HG03139 (cell line): ENCODE results near the gene UBAC2.

Experiments
- ATAC-seq: cut with Tn5 transposase; IDR thresholded peaks from one replicate; pipeline ENCODE4 v1.9.1; 2021; ENCODE audit not compliant: unreplicated experiment

UBAC2 gene

GRCh38 chr13:99200432-99201167 lies at the start of gene UBAC2:
TSS of gene UBAC2 (plus strand) at chr13:99200854. CDS start at chr13:99200909, 55 bp downstream.
- ATAC-seq: peak; percentile 66

GRCh38 chr13:99151516-99151915 lies 49.1 kb upstream of the UBAC2 start:
- peak; percentile 92 for ATAC-seq

- ATAC-seq: no peak
Observed at GRCh38 chr13:99153219-99153618, 47.4 kb upstream of the UBAC2 start.

- ATAC-seq: no peak
Observed at GRCh38 chr13:99154064-99154463, 46.6 kb upstream of the UBAC2 start.

- no peak for ATAC-seq
Observed at GRCh38 chr13:99155821-99156220, 44.8 kb upstream of the UBAC2 start.

GRCh38 chr13:99157046-99157445 lies 43.6 kb upstream of the UBAC2 start:
- no peak for ATAC-seq

- ATAC-seq: no peak
Observed at GRCh38 chr13:99158846-99159245, 41.8 kb upstream of the UBAC2 start.

- ATAC-seq: no peak
Observed at GRCh38 chr13:99159331-99160061, 41.2 kb upstream of the UBAC2 start.

- no peak for ATAC-seq
Observed at GRCh38 chr13:99160415-99160814, 40.2 kb upstream of the UBAC2 start.

GRCh38 chr13:99161512-99161911 lies 39.1 kb upstream of the UBAC2 start:
- ATAC-seq: no peak

- no peak for ATAC-seq
Observed at GRCh38 chr13:99162567-99163361, 37.9 kb upstream of the UBAC2 start.

- ATAC-seq: no peak
Observed at GRCh38 chr13:99164226-99164625, 36.4 kb upstream of the UBAC2 start.

- ATAC-seq: no peak
Observed at GRCh38 chr13:99165753-99166587, 34.7 kb upstream of the UBAC2 start.

GRCh38 chr13:99172951-99173350 lies 27.7 kb upstream of the UBAC2 start:
- ATAC-seq: no peak

GRCh38 chr13:99173606-99174005 lies 27.0 kb upstream of the UBAC2 start:
- ATAC-seq: no peak

GRCh38 chr13:99174533-99175100 lies 26.0 kb upstream of the UBAC2 start:
- no peak for ATAC-seq

GRCh38 chr13:99176309-99177276 lies 24.1 kb upstream of the UBAC2 start:
- ATAC-seq: peak; percentile 85

GRCh38 chr13:99178636-99179035 lies 22.0 kb upstream of the UBAC2 start:
- ATAC-seq: peak; percentile 44

- ATAC-seq: no peak
Observed at GRCh38 chr13:99179460-99179859, 21.2 kb upstream of the UBAC2 start.
